GM12878 (cell line): Measurements from ENCODE around the gene MCRIP2. TPM values are rescaled to one million over a fixed set of nuclear protein-coding genes. Genes with fewer than 3 reads are reported as not detected.

ENCODE experiments used
- ATAC-seq: fragments of 200-7000 bp; cut with Tn5 transposase; 3 replicates; pipeline ENCODE4 v1.9.1; 2020; ENCODE audit warnings: mild to moderate bottlenecking, moderate library complexity
- BruUV-seq: library from RNA; stranded (reverse); fragments of 400-500 nt; replicated peaks from 2 replicates; lab custom pipeline; 2021; lab: Mats Ljungman, UMichigan
- CTCF ChIA-PET: fragments of 300-600 bp; sonication (Branson Sonifier 250); formaldehyde crosslinking; extraction: SDS; loops from one replicate; lab custom pipeline; 2021; ENCODE audit warnings: inconsistent platforms; lab: Yijun Ruan, JAX
- POLR2A ChIA-PET: fragments of 350-600 bp; formaldehyde crosslinking; extraction: SDS; loops from one replicate; lab custom pipeline; 2021; ENCODE audit warnings: inconsistent platforms; lab: Charles Lee
- RAD21 ChIA-PET: fragments of 300-600 bp; sonication (Branson Sonifier 250); formaldehyde crosslinking; loops from one replicate; lab custom pipeline; 2023; ENCODE audit warnings: antibody characterized with exemption; ENCODE audit not compliant: unreplicated experiment; lab: Charles Lee
- SMC1A ChIA-PET: fragments of 300-600 bp; sonication (Branson Sonifier 250); formaldehyde crosslinking; loops from one replicate; lab custom pipeline; 2023; ENCODE audit not compliant: unreplicated experiment, uncharacterized antibody; lab: Charles Lee
- DNase-seq: peaks from one replicate; pipeline ENCODE4 v3.0.0-alpha.2; 2011; ENCODE audit warnings: low read depth, low spot score
- FAIRE-seq: peaks from 3 replicates; lab custom pipeline; 2011; peaks lifted over from hg19 to GRCh38; lab: Jason Lieb, UNC
- H2AFZ ChIP-seq: 2 replicates; pipeline ENCODE4 v1.6.0; 2011; ENCODE audit warnings: low read depth, low read length, control low read depth; ENCODE audit not compliant: control insufficient read depth
- H3K27ac ChIP-seq: 2 replicates; pipeline ENCODE4 v1.5.1; 2011; ENCODE audit warnings: control low read depth; ENCODE audit not compliant: control insufficient read depth, insufficient read depth
- H3K27me3 ChIP-seq, 2 experiments: replicated peaks in 1 of 2; 2 replicates each; pipeline versions ENCODE4 v1.6.0 to v1.6.1; 2011; ENCODE audit warnings: low read length in 1 of 2; ENCODE audit not compliant: control insufficient read depth in 2 of 2, insufficient read depth in 2 of 2
- H3K36me3 ChIP-seq, 2 experiments: 2 replicates each; pipeline ENCODE4 v1.5.1; 2011; ENCODE audit warnings: low read length in 1 of 2; ENCODE audit not compliant: control insufficient read depth in 2 of 2, insufficient read depth in 2 of 2
- H3K4me1 ChIP-seq: 2 replicates; pipeline ENCODE4 v1.6.1; 2011; ENCODE audit warnings: mild to moderate bottlenecking, low read length, moderate library complexity, mixed read lengths; ENCODE audit not compliant: control insufficient read depth, insufficient read depth
- H3K4me2 ChIP-seq: 2 replicates; pipeline ENCODE4 v1.6.0; 2011; ENCODE audit warnings: control low read depth; ENCODE audit not compliant: control insufficient read depth, insufficient read depth
- H3K4me3 ChIP-seq: fragments of 200-600 bp; sonication (generic); 2 replicates; pipeline ENCODE4 v1.5.1; 2016
- H3K79me2 ChIP-seq: 2 replicates; pipeline ENCODE4 v1.6.0; 2011; ENCODE audit warnings: low read length; ENCODE audit not compliant: control insufficient read depth, insufficient read depth
- H3K9ac ChIP-seq: 2 replicates; pipeline ENCODE4 v1.8.0; 2011; ENCODE audit warnings: low read length, control low read depth, mixed read lengths; ENCODE audit not compliant: control insufficient read depth, insufficient read depth
- H3K9me3 ChIP-seq: replicated peaks from 3 replicates; pipeline ENCODE4 v1.5.1; 2011; ENCODE audit warnings: mild to moderate bottlenecking, low read length; ENCODE audit not compliant: control insufficient read depth, insufficient read depth
- H4K20me1 ChIP-seq: 2 replicates; pipeline ENCODE4 v1.6.0; 2011; ENCODE audit not compliant: control insufficient read depth, insufficient read depth
- BCL3 ChIP-seq: IDR thresholded peaks from 2 replicates; pipeline ENCODE4 v1.6.1; 2011; ENCODE audit warnings: borderline replicate concordance, low read depth, mild to moderate bottlenecking, moderate library complexity, low read length; ENCODE audit not compliant: insufficient read depth, poor library complexity, severe bottlenecking
- BHLHE40 ChIP-seq, 2 experiments: fragments of 450-650 bp in 1 of 2; IDR thresholded peaks; 2 replicates each; pipeline ENCODE4 v1.6.1; 2011 to 2017; ENCODE audit warnings: low read depth in 2 of 2, borderline replicate concordance in 1 of 2, improper control_type of control experiment in 1 of 2, low read length in 1 of 2, mild to moderate bottlenecking in 1 of 2
- GATAD2B ChIP-seq: fragments of 450-650 bp; conservative IDR thresholded peaks from 2 replicates; pipeline ENCODE4 v1.6.1; 2017; ENCODE audit warnings: low read depth, mild to moderate bottlenecking, moderate library complexity
- HSF1 ChIP-seq: fragments of 150-350 bp; IDR thresholded peaks from 2 replicates; pipeline ENCODE4 v1.6.1; 2014; ENCODE audit warnings: mild to moderate bottlenecking, low read depth, low read length
- LARP7 ChIP-seq: fragments of 450-650 bp; IDR thresholded peaks from 2 replicates; pipeline ENCODE4 v1.6.1; 2017; ENCODE audit warnings: mild to moderate bottlenecking
- POLR2A ChIP-seq: IDR thresholded peaks from 2 replicates; pipeline ENCODE4 v1.6.1; 2011; ENCODE audit warnings: low read depth, mild to moderate bottlenecking, low read length
- POLR2AphosphoS2 ChIP-seq: IDR thresholded peaks from 2 replicates; pipeline ENCODE4 v1.6.1; 2011; ENCODE audit warnings: low read depth, mild to moderate bottlenecking, low read length, improper control_type of control experiment, moderate library complexity
- POLR2AphosphoS5 ChIP-seq: IDR thresholded peaks from 2 replicates; pipeline ENCODE4 v1.6.1; 2011; ENCODE audit warnings: mild to moderate bottlenecking, low read length, inconsistent platforms
- SMC3 ChIP-seq: IDR thresholded peaks from 2 replicates; pipeline ENCODE4 v1.6.1; 2011; ENCODE audit warnings: low read length, improper control_type of control experiment, borderline replicate concordance
- SUZ12 ChIP-seq: fragments of 200-600 bp; sonication (generic); IDR thresholded peaks from one replicate; pipeline ENCODE4 v1.6.1; 2018; ENCODE audit warnings: antibody characterized with exemption, mild to moderate bottlenecking; ENCODE audit not compliant: unreplicated experiment
- ZSCAN29 ChIP-seq: fragments of 450-650 bp; IDR thresholded peaks from 2 replicates; pipeline ENCODE4 v1.6.1; 2017; ENCODE audit warnings: mild to moderate bottlenecking, moderate library complexity
- WGBS: methylation state at CpG from one replicate; pipeline ENCODE4 v1.1.6; 2016; ENCODE audit warnings: low lambda C conversion rate; ENCODE audit not compliant: insufficient replicate concordance, insufficient coverage; ENCODE audit errors: missing lambda C conversion rate; 5-methylcytosine and 5-hydroxymethylcytosine counted together
- in situ Hi-C: fragments of 300-500 bp; cut with MboI; formaldehyde crosslinking; loops from 9 replicates; pipeline ENCODE4 v1.14.3; 2018; ENCODE audit warnings: mixed read lengths
- intact Hi-C: fragments of 100-400 bp; cut with micrococcal nuclease; formaldehyde crosslinking; loops from one replicate; pipeline ENCODE4 v1.14.2; 2022; ENCODE audit not compliant: unreplicated experiment
- polyA plus RNA-seq, 11 experiments: library from polyadenylated mRNA; depleted of rRNA in 4 of 11; unstranded in 6 of 11; stranded (reverse) in 5 of 11; fragments of >200 nt; fragmentation: Nextera tagmentation in 4 of 11; fragmentation: Illumina TruSeq in 1 of 11; extraction: Ambion mirVana in 4 of 11; extraction: Trizol in 1 of 11; gene quantifications; 1 replicate in 1 of 11; 2 replicates in 10 of 11; pipeline versions ENCODE4 v1.2.1 to v1.2.3, GENCODE V29; 2011 to 2016; ENCODE audit warnings: inconsistent platforms in 2 of 11, missing spikeins in 2 of 11, low read depth in 1 of 11
- total RNA-seq, 4 experiments: library from RNA; depleted of rRNA in 3 of 4; stranded (reverse); fragments of >200 nt in 3 of 4; fragmentation: Illumina TruSeq in 1 of 4; extraction: Trizol in 1 of 4; gene quantifications; 2 replicates each; pipeline versions ENCODE4 v1.2.1 to v1.2.3, GENCODE V29; 2013 to 2021

MCRIP2 gene
- total and polyA plus RNA-seq, 10 of the 15 experiments (the other 5 are each of a cell fraction or from before 2014, with no cell fraction given), result 0.19 to 93.1 (median 57.9) TPM

GRCh38 chr16:674214-674881 is 32.7 kb downstream of the MCRIP2 start:
- H3K79me2 ChIP-seq, result peaks cover 2% of the 10 kb centered on the region; the same call in 1 of the 2 replicates
- no peak for TF ChIP-seq ZSCAN29
- TF ChIP-seq POLR2AphosphoS5, result 0 out of 2 replicates have a peak, but pooled peaks have one; percentile 20
- no peak for TF ChIP-seq SUZ12
- peak; percentile 21; the same call in 1 of the 2 replicates for TF ChIP-seq POLR2A
- BruUV-seq, result TSS peak; percentile 43
- no peak overlapping the region for H2AFZ ChIP-seq
- WGBS, result 92% methylated on average over 22 of the region's 22 CpGs
- RAD21 ChIA-PET, result no interaction called here
- intact Hi-C loops, result no loop called here
- DNase-seq, result no peak
- H3K9me3 ChIP-seq, result no peaks in the 10 kb centered on the region
- POLR2A ChIA-PET, result no interaction called here
- no peak overlapping the region for H3K9ac ChIP-seq
- H3K4me3 ChIP-seq, result no peak overlapping the region
- H3K4me1 ChIP-seq, result no peaks in the 10 kb centered on the region
- no peaks in the 10 kb centered on the region for H3K27me3 ChIP-seq
- H4K20me1 ChIP-seq, result no peaks in the 10 kb centered on the region; the same call in 1 of the 2 replicates
- no peak overlapping the region for H3K4me2 ChIP-seq
- SMC1A ChIA-PET, result no interaction called here
- no peak for FAIRE-seq
- in situ Hi-C loops, result no loop called here
- H3K36me3 ChIP-seq, result peaks cover 0 to 18% of the 10 kb centered on the region in 2 experiments; a peak in 3 of 4 replicates
- H3K27ac ChIP-seq, result no peak overlapping the region
- ATAC-seq, result no peak
- CTCF ChIA-PET, result no interaction called here

GRCh38 chr16:674968-675883 is 33.6 kb downstream of the MCRIP2 start, which contains the start of gene RHBDL1:
Gene RHBDL1 (plus strand): TSS chr16:675671. CDS start chr16:675791, 120 bp downstream.
- Histone ChIP-seq H3K36me3 (peaks cover 0 to 15% of the 10 kb centered on the region in 2 experiments; a peak in 3 of 4 replicates), H3K27me3 (no peaks in the 10 kb centered on the region), H3K9me3 (no peaks in the 10 kb centered on the region), H3K4me1 (no peaks in the 10 kb centered on the region), H4K20me1 (no peaks in the 10 kb centered on the region; the same call in 1 of the 2 replicates), H3K9ac (no peak within 1 kb of the TSS), H3K27ac (no peak within 1 kb of the TSS), H3K4me2 (0 out of 2 replicates have a peak within 1 kb of the TSS, but pooled peaks have one; percentile 55), H3K79me2 (no peaks in the 10 kb centered on the region), H3K4me3 (no peak within 1 kb of the TSS), H2AFZ (no peak within 1 kb of the TSS)
- ChIA-PET RAD21 (interaction anchor here (0.8 kb wide), 1 partner anchor 39 kb away, joined by 3 read pairs; the partner anchor contains the start of gene METTL26), CTCF (no interaction called here), SMC1A (no interaction called here), POLR2A (no interaction called here)
- in situ Hi-C loops, result no loop called here
- intact Hi-C loops, result no loop called here
- no TSS peak for BruUV-seq
- FAIRE-seq (no peak), DNase-seq (no peak), ATAC-seq (no peak)
- 8% methylated on average over 56 of the region's 73 CpGs for WGBS
- TF ChIP-seq BCL3, result peak; percentile 23
- TF ChIP-seq GATAD2B, result peak; percentile 56
- no peak for TF ChIP-seq HSF1
- peak; percentile 71; the same call in 1 of the 2 replicates for TF ChIP-seq POLR2AphosphoS2
- no peak for TF ChIP-seq SMC3
- TF ChIP-seq LARP7, result 0 out of 2 replicates have a peak, but pooled peaks have one; percentile 18
- peak in 1 of 2 experiments; percentile 41; a peak in 2 of 4 replicates for TF ChIP-seq BHLHE40 (IDR thresholded peaks at IDR 0.05; ENCODE audit: borderline replicate concordance in 1 of 2, low read depth in 2 of 2, low read length in 1 of 2)
- peak; percentile 66 for TF ChIP-seq POLR2A
